Thoracic aorta (tissue), 2 donors: Measurements from ENCODE around the gene DCXR. TPM values are rescaled to one million over a fixed set of nuclear protein-coding genes. Genes with fewer than 3 reads are reported as not detected.

ENCODE experiments used
- ATAC-seq: fragments of 150-250 bp; one replicate; pipeline ENCODE4 v1.8.0; 2017; ENCODE audit warnings: low read depth; ENCODE audit not compliant: insufficient number of reproducible peaks, low FRiP score
- DNase-seq: peaks from one replicate; pipeline ENCODE4 v3.0.0-alpha.2; 2020; ENCODE audit warnings: low spot score
- H3K27ac ChIP-seq, 2 donors: fragments of 200-600 bp; sonication (generic); 1 replicate in 1 of 2; 2 replicates in 1 of 2; pipeline ENCODE4 v1.5.1; 2016; ENCODE audit warnings: mild to moderate bottlenecking in 2 of 2, moderate library complexity in 2 of 2
- H3K27me3 ChIP-seq: fragments of 200-600 bp; sonication (generic); replicated peaks from 2 replicates; pipeline ENCODE4 v1.6.0; 2016; ENCODE audit warnings: mild to moderate bottlenecking; ENCODE audit not compliant: insufficient read depth
- H3K36me3 ChIP-seq: fragments of 200-600 bp; sonication (generic); one replicate; pipeline ENCODE4 v1.5.1; 2016
- H3K4me1 ChIP-seq, 2 donors: fragments of 200-600 bp; sonication (generic); 1 replicate in 1 of 2; 2 replicates in 1 of 2; pipeline versions ENCODE4 v1.5.1 to v1.6.0; 2016; ENCODE audit warnings: low read depth in 2 of 2, mild to moderate bottlenecking in 1 of 2; ENCODE audit not compliant: control insufficient read depth in 1 of 2
- H3K4me3 ChIP-seq: fragments of 200-600 bp; sonication (generic); 2 replicates; pipeline ENCODE4 v1.5.1; 2016; ENCODE audit warnings: mild to moderate bottlenecking
- H3K9me3 ChIP-seq: fragments of 200-600 bp; sonication (generic); 2 replicates; pipeline ENCODE4 v1.5.1; 2016
- CTCF ChIP-seq: fragments of 200-600 bp; sonication (generic); IDR thresholded peaks from one replicate; pipeline ENCODE4 v1.5.1; 2019; ENCODE audit warnings: antibody characterized with exemption
- total RNA-seq, 2 donors: library from RNA; depleted of rRNA; stranded (reverse); fragments of >200 nt; gene quantifications; one replicate each; pipeline versions ENCODE4 v1.1.0 to v1.2.3, GENCODE V29; 2016

Gene DCXR
- total RNA-seq, 2 donors from 2014 or later = 33.9 to 87.1 TPM

DNA sequence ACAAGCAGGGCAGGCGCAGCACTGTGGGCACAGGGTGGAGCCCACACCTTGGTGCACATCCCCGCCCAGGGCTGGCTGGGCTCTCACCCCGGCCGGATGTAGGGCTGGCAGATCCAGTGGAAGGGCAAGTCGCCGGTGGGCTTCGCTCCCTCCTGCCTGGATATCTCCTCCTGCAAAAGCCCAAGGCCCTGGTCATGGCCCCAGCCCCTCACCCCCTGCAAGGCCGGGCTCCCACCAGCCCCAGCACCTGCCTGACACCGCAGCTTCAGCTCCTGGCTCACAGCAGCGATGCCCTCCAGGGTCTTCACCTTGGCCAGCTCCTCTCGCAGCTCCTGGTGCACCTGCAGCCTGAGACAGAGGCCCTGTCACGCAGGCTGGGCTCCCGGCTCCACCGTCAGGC is 23.1 kb upstream of the DCXR start:
- no peak for TF ChIP-seq CTCF
- no peak overlapping the region for H3K4me3 ChIP-seq
- peaks cover 41% of the 10 kb centered on the region for H3K36me3 ChIP-seq
- H3K9me3 ChIP-seq = no peaks in the 10 kb centered on the region
- no peaks in the 10 kb centered on the region for H3K27me3 ChIP-seq
- H3K4me1 ChIP-seq = peaks cover 9 to 13% of the 10 kb centered on the region in 2 donors
- ATAC-seq (no peak), DNase-seq (no peak)
- H3K27ac ChIP-seq = no peak overlapping the region

GRCh38 chr17:82060001-82060380 is 22.5 kb upstream of the DCXR start:
- Histone ChIP-seq H3K27ac (no peak overlapping the region), H3K27me3 (no peaks in the 10 kb centered on the region), H3K4me1 (peaks cover 8 to 12% of the 10 kb centered on the region in 2 donors), H3K9me3 (no peaks in the 10 kb centered on the region), H3K36me3 (peaks cover 46% of the 10 kb centered on the region), H3K4me3 (no peak overlapping the region)
- no peak for DNase-seq
- ATAC-seq = no peak
- no peak for TF ChIP-seq CTCF

DNA sequence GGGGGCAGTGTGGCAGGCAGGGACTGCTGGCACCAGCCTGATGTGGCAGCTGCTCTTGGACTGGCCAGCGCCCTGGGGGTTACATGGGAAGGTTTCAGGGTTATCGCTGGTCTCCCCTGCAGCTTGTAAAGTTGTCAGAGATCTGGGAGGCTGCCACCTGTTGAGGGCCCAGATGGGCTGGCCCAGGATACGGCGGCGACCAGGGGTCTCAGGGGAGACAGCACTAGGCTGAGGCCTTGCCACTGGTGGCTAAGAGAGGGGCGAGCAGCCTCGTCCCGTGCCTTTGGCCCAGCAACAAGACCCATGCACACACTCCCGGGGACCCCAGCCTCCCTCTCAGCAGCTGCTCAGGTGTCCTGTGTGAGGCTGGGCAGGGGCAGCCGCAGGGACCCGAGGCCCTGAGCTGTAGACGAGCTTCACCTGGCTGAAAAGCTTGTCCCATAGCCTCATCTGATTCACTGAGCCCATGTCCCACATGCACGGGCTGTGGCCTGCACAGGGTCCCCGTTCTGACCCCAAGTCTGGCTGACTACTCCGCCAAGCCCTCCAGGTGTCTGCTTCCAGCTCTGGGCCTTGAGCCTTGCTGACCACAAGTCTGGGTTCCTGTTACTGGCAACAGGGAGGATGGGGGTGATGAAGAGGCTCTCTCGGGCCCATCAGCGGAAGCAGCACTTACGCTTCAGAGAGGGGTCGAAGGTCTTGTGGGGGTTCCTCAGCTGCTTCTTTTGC is 21.9 kb upstream of the DCXR start:
- TF ChIP-seq CTCF = no peak
- H3K36me3 ChIP-seq = peaks cover 50% of the 10 kb centered on the region

DNA sequence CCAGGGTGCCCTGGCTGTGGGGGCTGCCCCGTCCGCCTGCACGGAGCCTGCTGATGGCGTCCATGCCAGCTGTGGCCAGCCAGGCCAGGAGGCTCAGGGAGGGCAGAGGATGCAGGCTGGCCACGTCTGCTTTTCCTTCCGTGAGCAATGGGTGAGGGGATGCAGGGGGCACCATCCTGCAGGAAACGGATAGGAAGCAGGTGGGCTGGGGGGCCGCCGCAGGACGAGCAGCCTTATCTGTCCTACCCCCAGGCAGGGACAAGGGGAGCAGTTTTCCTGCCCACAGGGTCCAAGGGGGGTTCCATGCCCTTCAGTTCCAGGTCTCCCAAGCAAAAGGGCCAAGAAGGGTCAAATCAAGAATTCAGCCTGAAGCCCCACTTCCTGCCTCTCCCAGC is 21.4 kb upstream of the DCXR start:
- Histone ChIP-seq H3K27me3 (no peaks in the 10 kb centered on the region), H3K4me1 (peaks cover 0 to 2% of the 10 kb centered on the region in 2 donors), H3K27ac (no peak overlapping the region), H3K4me3 (no peak overlapping the region), H3K36me3 (peaks cover 56% of the 10 kb centered on the region), H3K9me3 (no peaks in the 10 kb centered on the region)
- DNase-seq = no peak
- ATAC-seq = no peak
- TF ChIP-seq CTCF = no peak

More for the DNA sequence above, 21.9 kb upstream of the DCXR start:
- Histone ChIP-seq H3K9me3 (no peaks in the 10 kb centered on the region), H3K27me3 (no peaks in the 10 kb centered on the region), H3K27ac (no peak overlapping the region), H3K4me1 (peaks cover 2 to 6% of the 10 kb centered on the region in 2 donors), H3K4me3 (no peak overlapping the region)
- ATAC-seq (no peak), DNase-seq (no peak)

GRCh38 chr17:82058230-82058854 is 20.8 kb upstream of the DCXR start:
- no peak for TF ChIP-seq CTCF
- Histone ChIP-seq H3K4me1 (peaks cover 0 to 7% of the 10 kb centered on the region in 2 donors), H3K27ac (no peak overlapping the region), H3K9me3 (no peaks in the 10 kb centered on the region), H3K27me3 (no peaks in the 10 kb centered on the region), H3K36me3 (peaks cover 58% of the 10 kb centered on the region), H3K4me3 (no peak overlapping the region)
- ATAC-seq = no peak
- DNase-seq = no peak
